ENCODE data around the gene TRH.
"Not testable (repeated sequence)": the region's sequence is repeated elsewhere in the genome, so short reads cannot be mapped to it uniquely, and the experiment has no call there.

TRH gene

GRCh38 chr3:130002666-130003598 is 28.4 kb downstream of the TRH start:
- H3K27me3 ChIP-seq (ENCODE audit: control insufficient read depth in 1 of 2, insufficient read depth in 2 of 2, low read length in 2 of 2); H3K9ac ChIP-seq (ENCODE audit: low read length in 2 of 2); H3K36me3 ChIP-seq (ENCODE audit: control insufficient read depth in 2 of 2, insufficient read depth in 2 of 2, low read length in 2 of 2); H3K27ac ChIP-seq (ENCODE audit: low read length); H3K9me3 ChIP-seq (ENCODE audit: control insufficient read depth in 2 of 2, low read length in 2 of 2); H3K4me1 ChIP-seq (ENCODE audit: control insufficient read depth, insufficient read depth, low read length): not testable (repeated sequence)
- H3K4me3 ChIP-seq (ENCODE audit: low read length in 2 of 2): peak overlapping the region; percentile 8 to 69

- Histone ChIP-seq H3K9me3 (ENCODE audit: control insufficient read depth in 2 of 2, low read length in 2 of 2) (no peaks in the 10 kb centered on the region), H3K27ac (ENCODE audit: low read length) (no peak overlapping the region), H3K9ac (ENCODE audit: low read length in 2 of 2) (no peak overlapping the region), H3K4me1 (ENCODE audit: control insufficient read depth, insufficient read depth, low read length) (no peaks in the 10 kb centered on the region), H3K36me3 (ENCODE audit: control insufficient read depth in 2 of 2, insufficient read depth in 2 of 2, low read length in 2 of 2) (no peaks in the 10 kb centered on the region), H3K27me3 (ENCODE audit: control insufficient read depth in 1 of 2, insufficient read depth in 2 of 2, low read length in 2 of 2) (no peaks in the 10 kb centered on the region), H3K4me3 (ENCODE audit: low read length in 2 of 2) (no peak overlapping the region)
Observed at GRCh38 chr3:130010556-130010955, 36.0 kb downstream of the TRH start.

GRCh38 chr3:130012108-130012507 is 37.6 kb downstream of the TRH start:
- H3K9ac ChIP-seq (ENCODE audit: low read length in 2 of 2); H3K4me1 ChIP-seq (ENCODE audit: control insufficient read depth, insufficient read depth, low read length); H3K27ac ChIP-seq (ENCODE audit: low read length); H3K4me3 ChIP-seq (ENCODE audit: low read length in 2 of 2); H3K36me3 ChIP-seq (ENCODE audit: control insufficient read depth in 2 of 2, insufficient read depth in 2 of 2, low read length in 2 of 2); H3K9me3 ChIP-seq (ENCODE audit: control insufficient read depth in 2 of 2, low read length in 2 of 2); H3K27me3 ChIP-seq (ENCODE audit: control insufficient read depth in 1 of 2, insufficient read depth in 2 of 2, low read length in 2 of 2): not testable (repeated sequence)

GRCh38 chr3:130013246-130013645 is 38.7 kb downstream of the TRH start:
- not testable (repeated sequence) for H3K4me1 ChIP-seq (ENCODE audit: control insufficient read depth, insufficient read depth, low read length); H3K4me3 ChIP-seq (ENCODE audit: low read length in 2 of 2); H3K36me3 ChIP-seq (ENCODE audit: control insufficient read depth in 2 of 2, insufficient read depth in 2 of 2, low read length in 2 of 2); H3K9ac ChIP-seq (ENCODE audit: low read length in 2 of 2); H3K27ac ChIP-seq (ENCODE audit: low read length); H3K27me3 ChIP-seq (ENCODE audit: control insufficient read depth in 1 of 2, insufficient read depth in 2 of 2, low read length in 2 of 2); H3K9me3 ChIP-seq (ENCODE audit: control insufficient read depth in 2 of 2, low read length in 2 of 2)

GRCh38 chr3:130014526-130014925 is 40.0 kb downstream of the TRH start:
- no peaks in the 10 kb centered on the region for H3K27me3 ChIP-seq (ENCODE audit: control insufficient read depth in 1 of 2, insufficient read depth in 2 of 2, low read length in 2 of 2)
- H3K27ac ChIP-seq (ENCODE audit: low read length): no peak overlapping the region
- no peaks in the 10 kb centered on the region for H3K36me3 ChIP-seq (ENCODE audit: control insufficient read depth in 2 of 2, insufficient read depth in 2 of 2, low read length in 2 of 2)
- no peaks in the 10 kb centered on the region for H3K4me1 ChIP-seq (ENCODE audit: control insufficient read depth, insufficient read depth, low read length)
- H3K4me3 ChIP-seq (ENCODE audit: low read length in 2 of 2): no peak overlapping the region
- no peak overlapping the region for H3K9ac ChIP-seq (ENCODE audit: low read length in 2 of 2)
- H3K9me3 ChIP-seq (ENCODE audit: control insufficient read depth in 2 of 2, low read length in 2 of 2): no peaks in the 10 kb centered on the region

- H3K4me3 ChIP-seq (ENCODE audit: low read length in 2 of 2); H3K36me3 ChIP-seq (ENCODE audit: control insufficient read depth in 2 of 2, insufficient read depth in 2 of 2, low read length in 2 of 2); H3K27ac ChIP-seq (ENCODE audit: low read length); H3K9me3 ChIP-seq (ENCODE audit: control insufficient read depth in 2 of 2, low read length in 2 of 2); H3K4me1 ChIP-seq (ENCODE audit: control insufficient read depth, insufficient read depth, low read length); H3K9ac ChIP-seq (ENCODE audit: low read length in 2 of 2); H3K27me3 ChIP-seq (ENCODE audit: control insufficient read depth in 1 of 2, insufficient read depth in 2 of 2, low read length in 2 of 2): not testable (repeated sequence)
Observed at GRCh38 chr3:130017661-130018060, 43.1 kb downstream of the TRH start.

- not testable (repeated sequence) for H3K27me3 ChIP-seq (ENCODE audit: control insufficient read depth in 1 of 2, insufficient read depth in 2 of 2, low read length in 2 of 2); H3K4me3 ChIP-seq (ENCODE audit: low read length in 2 of 2); H3K9ac ChIP-seq (ENCODE audit: low read length in 2 of 2); H3K36me3 ChIP-seq (ENCODE audit: control insufficient read depth in 2 of 2, insufficient read depth in 2 of 2, low read length in 2 of 2); H3K27ac ChIP-seq (ENCODE audit: low read length); H3K4me1 ChIP-seq (ENCODE audit: control insufficient read depth, insufficient read depth, low read length); H3K9me3 ChIP-seq (ENCODE audit: control insufficient read depth in 2 of 2, low read length in 2 of 2)
Observed at GRCh38 chr3:130026146-130026829, 51.8 kb downstream of the TRH start.

GRCh38 chr3:130027437-130027836 is 52.9 kb downstream of the TRH start:
- not testable (repeated sequence) for H3K9ac ChIP-seq (ENCODE audit: low read length in 2 of 2); H3K4me1 ChIP-seq (ENCODE audit: control insufficient read depth, insufficient read depth, low read length); H3K36me3 ChIP-seq (ENCODE audit: control insufficient read depth in 2 of 2, insufficient read depth in 2 of 2, low read length in 2 of 2); H3K9me3 ChIP-seq (ENCODE audit: control insufficient read depth in 2 of 2, low read length in 2 of 2); H3K4me3 ChIP-seq (ENCODE audit: low read length in 2 of 2); H3K27ac ChIP-seq (ENCODE audit: low read length); H3K27me3 ChIP-seq (ENCODE audit: control insufficient read depth in 1 of 2, insufficient read depth in 2 of 2, low read length in 2 of 2)
